Neural progenitor cell (in vitro differentiated cells): ENCODE results near the gene CST3. TPM values are rescaled to one million over a fixed set of nuclear protein-coding genes. Genes with fewer than 3 reads are reported as not detected.

Source experiments
- DNase-seq: peaks from one replicate; pipeline ENCODE4 v3.0.0-alpha.2; 2016; ENCODE audit warnings: low spot score
- H2AFZ ChIP-seq: fragments of 200-600 bp; sonication (generic); replicated peaks from 2 replicates; pipeline ENCODE4 v1.6.1; 2016; ENCODE audit warnings: antibody characterized with exemption
- H3F3A ChIP-seq: fragments of 200-600 bp; sonication (generic); 2 replicates; pipeline ENCODE4 v1.6.1; 2016; ENCODE audit warnings: antibody characterized with exemption, low read depth
- H3K27ac ChIP-seq: fragments of 200-600 bp; sonication (generic); 2 replicates; pipeline ENCODE4 v1.5.1; 2016; ENCODE audit warnings: mild to moderate bottlenecking
- H3K27me3 ChIP-seq: fragments of 200-600 bp; sonication (generic); 2 replicates; pipeline ENCODE4 v1.6.1; 2016; ENCODE audit warnings: mild to moderate bottlenecking, moderate library complexity
- H3K36me3 ChIP-seq: fragments of 200-600 bp; sonication (generic); 2 replicates; pipeline ENCODE4 v1.5.1; 2016
- H3K4me1 ChIP-seq: fragments of 200-600 bp; sonication (generic); 2 replicates; pipeline ENCODE4 v1.6.1; 2016; ENCODE audit warnings: mixed run types
- H3K4me2 ChIP-seq: fragments of 200-600 bp; sonication (generic); 2 replicates; pipeline ENCODE4 v1.6.1; 2016
- H3K4me3 ChIP-seq: fragments of 200-600 bp; sonication (generic); 2 replicates; pipeline ENCODE4 v1.5.1; 2016
- H3K79me2 ChIP-seq: fragments of 200-600 bp; sonication (generic); 2 replicates; pipeline ENCODE4 v1.6.1; 2016; ENCODE audit warnings: low read depth
- H3K9ac ChIP-seq: fragments of 200-600 bp; sonication (generic); 2 replicates; pipeline ENCODE4 v1.6.1; 2016
- H3K9me3 ChIP-seq: fragments of 200-600 bp; sonication (generic); 2 replicates; pipeline ENCODE4 v1.5.1; 2016; ENCODE audit warnings: low read depth
- H4K20me1 ChIP-seq: fragments of 200-600 bp; sonication (generic); 2 replicates; pipeline ENCODE4 v1.6.1; 2016; ENCODE audit warnings: low read depth
- H3K27ac Mint-ChIP-seq: 3 replicates; pipeline ENCODE4 v1.8.0; 2021; ENCODE audit warnings: mixed read lengths
- H3K27me3 Mint-ChIP-seq: 2 replicates; pipeline ENCODE4 v1.8.0; 2022; ENCODE audit warnings: low read depth, mild to moderate bottlenecking, inconsistent platforms, moderate library complexity, mixed read lengths; ENCODE audit not compliant: insufficient read depth
- H3K36me3 Mint-ChIP-seq: 3 replicates; pipeline ENCODE4 v1.8.0; 2021; ENCODE audit warnings: mixed read lengths
- H3K4me1 Mint-ChIP-seq: 3 replicates; pipeline ENCODE4 v1.8.0; 2021; ENCODE audit warnings: mixed read lengths
- H3K4me3 Mint-ChIP-seq: 3 replicates; pipeline ENCODE4 v1.8.0; 2021; ENCODE audit warnings: mild to moderate bottlenecking, moderate library complexity, mixed read lengths
- H3K9me3 Mint-ChIP-seq: 3 replicates; pipeline ENCODE4 v1.8.0; 2020; ENCODE audit warnings: mixed read lengths
- EZH2 ChIP-seq: fragments of 200-600 bp; sonication (generic); IDR thresholded peaks from 2 replicates; pipeline ENCODE4 v1.6.1; 2017; ENCODE audit warnings: antibody characterized with exemption, mild to moderate bottlenecking, moderate library complexity
- EZH2phosphoT487 ChIP-seq: fragments of 200-600 bp; sonication (generic); IDR thresholded peaks from 2 replicates; pipeline ENCODE4 v1.6.1; 2017; ENCODE audit warnings: antibody characterized with exemption
- total RNA-seq: library from RNA; depleted of rRNA; stranded (reverse); fragments of >200 nt; gene quantifications from 2 replicates; pipeline ENCODE4 v1.2.3, GENCODE V29; 2015; ENCODE audit warnings: low replicate concordance
- TF ChIP-seq, protein P1 (sequence below): fragments of 200-600 bp; sonication (generic); IDR thresholded peaks from 2 replicates; pipeline ENCODE4 v1.5.1; 2017; ENCODE audit warnings: antibody characterized with exemption, mild to moderate bottlenecking

Gene CST3
- total RNA-seq, 1 donor from 2014 or later, result 20.8 TPM

DNA sequence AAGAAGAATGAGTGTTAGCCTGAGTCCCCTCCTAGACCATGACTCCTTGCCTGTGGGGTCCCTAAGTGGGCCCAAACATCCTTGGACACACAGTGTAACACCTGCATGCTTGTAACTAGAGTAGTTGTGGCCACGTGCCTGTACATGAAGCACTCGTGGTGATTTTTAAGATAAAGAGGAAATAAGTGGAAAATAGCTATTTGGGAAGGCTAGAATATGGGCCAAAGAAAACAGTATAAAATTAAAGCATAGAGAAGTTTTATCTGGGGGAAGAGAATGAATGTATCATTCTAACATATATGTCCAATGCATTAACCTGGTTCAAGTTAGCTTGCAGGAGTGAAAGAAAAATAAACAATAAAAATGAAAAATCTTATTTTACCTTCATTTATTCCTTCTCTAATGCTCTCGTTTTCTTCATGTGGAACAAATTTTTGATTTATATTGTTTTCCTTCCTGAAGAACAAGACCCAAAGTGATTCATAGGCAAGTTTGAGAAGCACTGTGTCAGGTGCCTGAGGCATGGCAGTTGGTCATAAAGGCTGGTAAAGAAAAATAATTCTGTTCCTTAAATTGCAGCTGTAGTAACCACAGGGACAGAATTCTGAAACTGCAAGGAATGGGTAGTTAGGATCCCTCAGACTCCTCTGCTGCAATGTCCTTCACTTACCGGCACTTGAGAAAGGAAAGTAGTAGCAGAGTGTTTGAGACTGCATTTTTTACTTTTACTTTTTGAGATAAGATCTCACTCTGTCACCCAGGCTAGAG, 8.5 kb upstream of the CST3 start:
- Histone ChIP-seq H3K4me1 (no peaks in the 10 kb centered on the region), H3K4me3 (no peak overlapping the region), H3K9me3 (no peaks in the 10 kb centered on the region), H3K36me3 (no peaks in the 10 kb centered on the region), H3K27ac (no peak overlapping the region), H3K79me2 (no peaks in the 10 kb centered on the region), H3K9ac (no peak overlapping the region), H4K20me1 (no peaks in the 10 kb centered on the region), H3K27me3 (no peaks in the 10 kb centered on the region), H3F3A (no peaks in the 10 kb centered on the region), H3K4me2 (no peak overlapping the region), H2AFZ (no peak overlapping the region)
- DNase-seq, result no peak
- no peak overlapping the region for H3K27ac Mint-ChIP-seq
- no peaks in the 10 kb centered on the region for H3K9me3 Mint-ChIP-seq
- TF ChIP-seq, protein P1, sequence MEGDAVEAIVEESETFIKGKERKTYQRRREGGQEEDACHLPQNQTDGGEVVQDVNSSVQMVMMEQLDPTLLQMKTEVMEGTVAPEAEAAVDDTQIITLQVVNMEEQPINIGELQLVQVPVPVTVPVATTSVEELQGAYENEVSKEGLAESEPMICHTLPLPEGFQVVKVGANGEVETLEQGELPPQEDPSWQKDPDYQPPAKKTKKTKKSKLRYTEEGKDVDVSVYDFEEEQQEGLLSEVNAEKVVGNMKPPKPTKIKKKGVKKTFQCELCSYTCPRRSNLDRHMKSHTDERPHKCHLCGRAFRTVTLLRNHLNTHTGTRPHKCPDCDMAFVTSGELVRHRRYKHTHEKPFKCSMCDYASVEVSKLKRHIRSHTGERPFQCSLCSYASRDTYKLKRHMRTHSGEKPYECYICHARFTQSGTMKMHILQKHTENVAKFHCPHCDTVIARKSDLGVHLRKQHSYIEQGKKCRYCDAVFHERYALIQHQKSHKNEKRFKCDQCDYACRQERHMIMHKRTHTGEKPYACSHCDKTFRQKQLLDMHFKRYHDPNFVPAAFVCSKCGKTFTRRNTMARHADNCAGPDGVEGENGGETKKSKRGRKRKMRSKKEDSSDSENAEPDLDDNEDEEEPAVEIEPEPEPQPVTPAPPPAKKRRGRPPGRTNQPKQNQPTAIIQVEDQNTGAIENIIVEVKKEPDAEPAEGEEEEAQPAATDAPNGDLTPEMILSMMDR, result no peak
- TF ChIP-seq EZH2phosphoT487 (no peak), EZH2 (no peak)
- H3K4me3 Mint-ChIP-seq, result no peak overlapping the region
- no peaks in the 10 kb centered on the region for H3K36me3 Mint-ChIP-seq
- H3K27me3 Mint-ChIP-seq, result peaks cover 3% of the 10 kb centered on the region
- no peaks in the 10 kb centered on the region for H3K4me1 Mint-ChIP-seq

DNA sequence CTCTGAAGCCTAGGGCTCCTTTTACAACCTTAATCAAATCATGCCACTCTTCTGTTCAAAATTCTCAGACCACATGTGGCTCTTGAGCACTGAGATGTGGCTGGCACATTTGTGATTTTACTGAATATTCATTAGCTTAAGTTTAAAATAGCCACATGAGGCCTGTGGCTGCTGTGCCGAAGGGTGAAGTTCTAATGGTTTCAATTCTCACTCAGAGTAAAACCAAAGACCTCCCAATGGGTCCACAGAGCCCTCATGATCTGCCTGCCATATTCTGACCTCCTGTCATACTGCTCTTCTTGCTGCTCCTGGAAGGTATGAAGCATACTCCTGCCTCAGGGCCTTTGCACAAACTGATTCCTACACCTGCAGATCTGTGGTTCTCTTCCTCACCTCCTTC, 7.8 kb upstream of the CST3 start:
- Histone ChIP-seq H3K9ac (no peak overlapping the region), H3K27me3 (no peaks in the 10 kb centered on the region), H3K27ac (no peak overlapping the region), H3K4me3 (no peak overlapping the region), H3K79me2 (no peaks in the 10 kb centered on the region), H3F3A (no peaks in the 10 kb centered on the region), H2AFZ (no peak overlapping the region), H3K4me1 (no peaks in the 10 kb centered on the region), H4K20me1 (no peaks in the 10 kb centered on the region), H3K36me3 (no peaks in the 10 kb centered on the region), H3K9me3 (no peaks in the 10 kb centered on the region), H3K4me2 (no peak overlapping the region)
- H3K27ac Mint-ChIP-seq, result no peak overlapping the region
- H3K9me3 Mint-ChIP-seq, result no peaks in the 10 kb centered on the region
- H3K4me1 Mint-ChIP-seq, result no peaks in the 10 kb centered on the region
- peaks cover 3% of the 10 kb centered on the region for H3K27me3 Mint-ChIP-seq
- TF ChIP-seq EZH2phosphoT487, result no peak
- TF ChIP-seq, protein P1, result no peak
- no peak for TF ChIP-seq EZH2
- no peak for DNase-seq
- H3K36me3 Mint-ChIP-seq, result no peaks in the 10 kb centered on the region
- no peak overlapping the region for H3K4me3 Mint-ChIP-seq

DNA sequence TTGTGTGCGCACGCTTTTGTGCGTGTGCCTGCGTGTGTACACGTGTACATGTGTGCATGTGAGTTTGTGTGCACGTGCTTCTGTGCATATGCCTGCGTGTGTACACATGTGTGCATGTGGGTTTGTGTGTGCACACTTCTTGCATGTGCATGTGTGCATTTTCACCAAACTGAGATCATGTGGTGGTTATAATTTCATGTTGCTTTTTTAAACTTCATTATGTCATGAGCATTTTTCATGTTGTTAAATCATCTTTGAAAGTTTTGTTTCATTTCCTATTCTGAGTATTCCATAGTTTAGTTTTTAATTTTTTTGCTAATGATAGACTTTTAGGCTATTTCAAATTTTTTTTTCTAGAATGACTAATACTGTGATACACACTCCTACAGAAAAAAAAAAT, 6.4 kb upstream of the CST3 start:
- H3K4me2 ChIP-seq, result no peak overlapping the region
- H4K20me1 ChIP-seq, result no peaks in the 10 kb centered on the region
- H3K36me3 ChIP-seq, result no peaks in the 10 kb centered on the region
- Mint-ChIP-seq H3K4me1 (peaks cover 2% of the 10 kb centered on the region), H3K9me3 (no peaks in the 10 kb centered on the region), H3K27me3 (peaks cover 9% of the 10 kb centered on the region), H3K36me3 (no peaks in the 10 kb centered on the region), H3K27ac (no peak overlapping the region), H3K4me3 (no peak overlapping the region)
- no peaks in the 10 kb centered on the region for H3K27me3 ChIP-seq
- no peaks in the 10 kb centered on the region for H3K4me1 ChIP-seq
- H3K9me3 ChIP-seq, result no peaks in the 10 kb centered on the region
- no peak overlapping the region for H3K9ac ChIP-seq
- no peaks in the 10 kb centered on the region for H3K79me2 ChIP-seq
- no peaks in the 10 kb centered on the region for H3F3A ChIP-seq
- TF ChIP-seq EZH2phosphoT487, result no peak
- TF ChIP-seq EZH2, result no peak
- TF ChIP-seq, protein P1, result no peak
- no peak overlapping the region for H3K4me3 ChIP-seq
- no peak overlapping the region for H2AFZ ChIP-seq
- no peak overlapping the region for H3K27ac ChIP-seq
- DNase-seq, result no peak
